Measurements from ENCODE around the gene TPX2. TPM values are rescaled to one million over a fixed set of nuclear protein-coding genes. Genes with fewer than 3 reads are reported as not detected.
A peak's percentile ranks its signal among the peaks of the same experiment; 100 is the strongest.

Gene TPX2
- total and polyA plus RNA-seq, 2 experiments from 2014 or later: 37.7 to 39.6 TPM

GRCh38 chr20:31764641-31765305 lies 25.7 kb downstream of the TPX2 start:
- WGBS, 2 experiments (ENCODE audit: low coverage in 1 of 2, low lambda C conversion rate in 2 of 2, missing lambda C conversion rate in 2 of 2): 75 to 83% methylated on average over 2 of the region's 2 CpGs
- H3K9me2 ChIP-seq (ENCODE audit: insufficient read depth): no peaks in the 10 kb centered on the region
- H3K9ac ChIP-seq: 0 out of 2 replicates have a peak overlapping the region, but pooled peaks have one; percentile 21
- DNase-seq: peak; percentile 50
- in situ Hi-C loops (cut with MboI): no loop called here
- H3K4me3 ChIP-seq: no peak overlapping the region
- TF ChIP-seq EZH2 (IDR thresholded peaks at IDR 0.05; ENCODE audit: insufficient read depth, poor library complexity, severe bottlenecking) (no peak), EZH2phosphoT487 (IDR thresholded peaks at IDR 0.05; ENCODE audit: insufficient read depth, low read depth) (no peak)
- no peaks in the 10 kb centered on the region for H4K20me1 ChIP-seq (ENCODE audit: insufficient read depth)
- H3K79me2 ChIP-seq (ENCODE audit: insufficient read depth): peaks cover 76% of the 10 kb centered on the region
- no peaks in the 10 kb centered on the region for H3K27me3 ChIP-seq (replicated peaks; ENCODE audit: insufficient read depth)
- H2AFZ ChIP-seq: peak overlapping the region; percentile 7; the same call in 1 of the 2 replicates
- no peaks in the 10 kb centered on the region for H3K9me3 ChIP-seq (ENCODE audit: low read depth)
- peaks cover 24% of the 10 kb centered on the region for H3F3A ChIP-seq (ENCODE audit: insufficient read depth)
- H3K4me2 ChIP-seq (ENCODE audit: unreplicated experiment): no peak overlapping the region
- no peaks in the 10 kb centered on the region; the same call in 1 of the 2 replicates for H3K36me3 ChIP-seq (ENCODE audit: low read depth)
- peaks cover 11% of the 10 kb centered on the region for H3K4me1 ChIP-seq (ENCODE audit: insufficient read depth)
- peak overlapping the region; percentile 61 for H3K27ac ChIP-seq

- H3K27ac ChIP-seq: no peak overlapping the region
- H4K20me1 ChIP-seq (ENCODE audit: insufficient read depth): no peaks in the 10 kb centered on the region
- H3K9ac ChIP-seq: no peak overlapping the region
- H2AFZ ChIP-seq: no peak overlapping the region
- no peak overlapping the region for H3K4me2 ChIP-seq (ENCODE audit: unreplicated experiment)
- in situ Hi-C loops (cut with MboI): no loop called here
- no peaks in the 10 kb centered on the region for H3K27me3 ChIP-seq (replicated peaks; ENCODE audit: insufficient read depth)
- DNase-seq: no peak
- 97 to 100% methylated on average over 3 of the region's 3 CpGs for WGBS, 2 experiments (ENCODE audit: low coverage in 1 of 2, low lambda C conversion rate in 2 of 2, missing lambda C conversion rate in 2 of 2)
- H3K9me3 ChIP-seq (ENCODE audit: low read depth): no peaks in the 10 kb centered on the region
- H3K4me1 ChIP-seq (ENCODE audit: insufficient read depth): peaks cover 11% of the 10 kb centered on the region
- H3K36me3 ChIP-seq (ENCODE audit: low read depth): no peaks in the 10 kb centered on the region; the same call in 1 of the 2 replicates
- peaks cover 48% of the 10 kb centered on the region for H3K79me2 ChIP-seq (ENCODE audit: insufficient read depth)
- no peaks in the 10 kb centered on the region for H3K9me2 ChIP-seq (ENCODE audit: insufficient read depth)
- no peak for TF ChIP-seq EZH2 (IDR thresholded peaks at IDR 0.05; ENCODE audit: insufficient read depth, poor library complexity, severe bottlenecking)
- H3F3A ChIP-seq (ENCODE audit: insufficient read depth): peaks cover 19% of the 10 kb centered on the region
- H3K4me3 ChIP-seq: no peak overlapping the region
These were observed 28.7 kb downstream of the TPX2 start for GRCh38 chr20:31767805-31768204.

- peaks cover 4% of the 10 kb centered on the region; the same call in 1 of the 2 replicates for H3K36me3 ChIP-seq (ENCODE audit: low read depth)
- H3K27ac ChIP-seq: no peak overlapping the region
- no peak overlapping the region for H3K4me3 ChIP-seq
These were observed 30.6 kb downstream of the TPX2 start for GRCh38 chr20:31769681-31770080.

GRCh38 chr20:31770243-31770642 lies 31.2 kb downstream of the TPX2 start:
- H3K9ac ChIP-seq: no peak overlapping the region
- no peak for DNase-seq

More at GRCh38 chr20:31769681-31770080, 30.6 kb downstream of the TPX2 start:
- Histone ChIP-seq H3K4me1 (ENCODE audit: insufficient read depth) (peaks cover 4% of the 10 kb centered on the region), H3K9ac (no peak overlapping the region), H3K9me3 (ENCODE audit: low read depth) (no peaks in the 10 kb centered on the region), H3K9me2 (ENCODE audit: insufficient read depth) (no peaks in the 10 kb centered on the region), H4K20me1 (ENCODE audit: insufficient read depth) (no peaks in the 10 kb centered on the region), H3K27me3 (replicated peaks; ENCODE audit: insufficient read depth) (no peaks in the 10 kb centered on the region), H2AFZ (no peak overlapping the region), H3F3A (ENCODE audit: insufficient read depth) (peaks cover 11% of the 10 kb centered on the region), H3K79me2 (ENCODE audit: insufficient read depth) (peaks cover 40% of the 10 kb centered on the region), H3K4me2 (ENCODE audit: unreplicated experiment) (no peak overlapping the region)
- TF ChIP-seq EZH2 (IDR thresholded peaks at IDR 0.05; ENCODE audit: insufficient read depth, poor library complexity, severe bottlenecking) (no peak), EZH2phosphoT487 (IDR thresholded peaks at IDR 0.05; ENCODE audit: insufficient read depth, low read depth) (no peak)
- WGBS, 2 experiments (ENCODE audit: low coverage in 1 of 2, low lambda C conversion rate in 2 of 2, missing lambda C conversion rate in 2 of 2): 97 to 100% methylated on average over 5 of the region's 5 CpGs
- no peak for DNase-seq
- in situ Hi-C loops (cut with MboI): no loop called here

More at GRCh38 chr20:31770243-31770642, 31.2 kb downstream of the TPX2 start:
- H3K27ac ChIP-seq: no peak overlapping the region
- no peaks in the 10 kb centered on the region for H3K9me3 ChIP-seq (ENCODE audit: low read depth)
- 93 to 96% methylated on average over 1 of the region's 1 CpG for WGBS, 2 experiments (ENCODE audit: low coverage in 1 of 2, low lambda C conversion rate in 2 of 2, missing lambda C conversion rate in 2 of 2)
- peaks cover 4% of the 10 kb centered on the region; the same call in 1 of the 2 replicates for H3K36me3 ChIP-seq (ENCODE audit: low read depth)
- no peaks in the 10 kb centered on the region for H3K27me3 ChIP-seq (replicated peaks; ENCODE audit: insufficient read depth)
- in situ Hi-C loops (cut with MboI): no loop called here
- peaks cover 40% of the 10 kb centered on the region for H3K79me2 ChIP-seq (ENCODE audit: insufficient read depth)
- no peaks in the 10 kb centered on the region for H3K9me2 ChIP-seq (ENCODE audit: insufficient read depth)
- peaks cover 6% of the 10 kb centered on the region; the same call in 1 of the 2 replicates for H3F3A ChIP-seq (ENCODE audit: insufficient read depth)
- no peak overlapping the region for H3K4me2 ChIP-seq (ENCODE audit: unreplicated experiment)
- H3K4me1 ChIP-seq (ENCODE audit: insufficient read depth): no peaks in the 10 kb centered on the region
- no peaks in the 10 kb centered on the region for H4K20me1 ChIP-seq (ENCODE audit: insufficient read depth)
- no peak overlapping the region for H2AFZ ChIP-seq
- no peak overlapping the region for H3K4me3 ChIP-seq
- TF ChIP-seq EZH2phosphoT487 (IDR thresholded peaks at IDR 0.05; ENCODE audit: insufficient read depth, low read depth): no peak
- TF ChIP-seq EZH2 (IDR thresholded peaks at IDR 0.05; ENCODE audit: insufficient read depth, poor library complexity, severe bottlenecking): no peak
